Measurements from ENCODE around the gene M1AP.
"Not testable (repeated sequence)": the region's sequence is repeated elsewhere in the genome, so short reads cannot be mapped to it uniquely, and the experiment has no call there.

The M1AP gene

GRCh38 chr2:74653985-74654882, 6.1 kb upstream of the M1AP start, which contains the start of gene SEMA4F:
SEMA4F (plus strand) TSS chr2:74654247; CDS start chr2:74654377, 130 bp downstream.
- DNase-seq (ENCODE audit: low spot score), result peak; percentile 100
- peak; percentile 90 for FAIRE-seq

GRCh38 chr2:74653589-74653984, 5.5 kb upstream of the M1AP start:
- FAIRE-seq, result no peak
- DNase-seq (ENCODE audit: low spot score), result peak; percentile 29

GRCh38 chr2:74646834-74647482, 1.2 kb downstream of the M1AP start:
- no peak for DNase-seq (ENCODE audit: low spot score)
- FAIRE-seq, result no peak

- FAIRE-seq (no peak), DNase-seq (ENCODE audit: low spot score) (no peak)
Measured at GRCh38 chr2:74646201-74646600, 1.9 kb downstream of the M1AP start.

- FAIRE-seq (no peak), DNase-seq (ENCODE audit: low spot score) (no peak)
Measured at GRCh38 chr2:74645344-74645743, 2.8 kb downstream of the M1AP start.

- FAIRE-seq, result no peak
- DNase-seq (ENCODE audit: low spot score), result no peak
Measured at GRCh38 chr2:74639550-74639949, 8.6 kb downstream of the M1AP start.

DNA sequence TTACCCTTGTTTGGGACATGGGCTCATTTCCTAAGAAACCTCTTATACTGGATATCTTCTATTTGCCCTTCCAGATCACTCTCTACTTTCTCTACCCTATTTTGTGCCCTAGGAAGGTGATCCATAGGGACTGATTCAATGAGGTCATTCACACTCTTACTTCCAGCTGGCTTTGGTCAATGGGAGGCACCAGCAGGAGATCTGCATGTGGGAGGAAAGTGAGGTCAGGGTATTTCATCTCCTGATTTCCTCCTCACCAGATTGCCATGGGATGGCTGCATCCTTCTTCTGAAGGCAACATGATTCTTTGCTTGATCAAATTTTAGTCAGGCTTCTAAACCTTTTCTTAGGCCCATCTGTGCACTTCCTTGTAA, 15.2 kb downstream of the M1AP start:
- DNase-seq (ENCODE audit: low spot score), result no peak

DNA sequence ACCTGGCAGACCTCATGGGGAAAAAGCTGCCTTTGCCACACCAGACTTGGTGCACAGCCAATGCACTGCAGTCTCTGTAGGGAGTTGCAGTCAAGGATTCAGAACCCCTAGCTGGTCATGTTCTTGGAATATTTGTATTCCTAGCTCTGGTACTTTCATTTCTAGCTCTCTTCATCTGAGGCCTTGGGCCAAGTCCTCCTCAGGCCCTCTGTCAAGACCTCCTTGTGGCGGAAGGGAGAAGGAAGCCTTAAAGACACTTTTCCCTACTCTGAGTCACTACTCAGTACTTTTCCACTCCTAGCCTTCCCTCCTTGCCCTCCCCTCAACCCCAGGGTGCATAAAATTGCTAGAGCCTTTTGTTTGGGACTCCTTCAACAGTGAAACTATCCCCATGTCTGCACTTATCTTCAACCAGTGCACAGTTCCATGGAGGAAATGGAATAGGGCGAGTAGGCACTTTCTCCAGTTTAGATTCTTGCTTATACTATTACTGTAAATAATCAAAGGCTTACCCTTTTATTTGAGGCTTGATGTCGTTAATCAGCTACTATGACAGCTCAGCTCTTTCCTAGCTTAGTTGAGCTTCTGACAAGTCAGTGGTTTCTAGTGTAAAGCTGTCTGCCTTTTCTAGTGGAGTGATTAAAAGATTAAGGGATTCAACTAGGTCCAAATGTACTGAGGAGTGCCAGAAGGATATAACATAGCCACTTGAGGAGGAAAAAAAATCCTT, 15.8 kb downstream of the M1AP start:
- no peak for FAIRE-seq
- peak; percentile 70 for DNase-seq (ENCODE audit: low spot score)

More for the DNA sequence above, 15.2 kb downstream of the M1AP start:
- no peak for FAIRE-seq

- FAIRE-seq, result not testable (repeated sequence)
Measured at GRCh38 chr2:74630454-74630853, 17.7 kb downstream of the M1AP start.

GRCh38 chr2:74628538-74629105, 19.5 kb downstream of the M1AP start:
- no peak for DNase-seq (ENCODE audit: low spot score)
- FAIRE-seq, result peak; percentile 74

More at GRCh38 chr2:74630454-74630853, 17.7 kb downstream of the M1AP start:
- DNase-seq (ENCODE audit: low spot score), result not testable (repeated sequence)

DNA sequence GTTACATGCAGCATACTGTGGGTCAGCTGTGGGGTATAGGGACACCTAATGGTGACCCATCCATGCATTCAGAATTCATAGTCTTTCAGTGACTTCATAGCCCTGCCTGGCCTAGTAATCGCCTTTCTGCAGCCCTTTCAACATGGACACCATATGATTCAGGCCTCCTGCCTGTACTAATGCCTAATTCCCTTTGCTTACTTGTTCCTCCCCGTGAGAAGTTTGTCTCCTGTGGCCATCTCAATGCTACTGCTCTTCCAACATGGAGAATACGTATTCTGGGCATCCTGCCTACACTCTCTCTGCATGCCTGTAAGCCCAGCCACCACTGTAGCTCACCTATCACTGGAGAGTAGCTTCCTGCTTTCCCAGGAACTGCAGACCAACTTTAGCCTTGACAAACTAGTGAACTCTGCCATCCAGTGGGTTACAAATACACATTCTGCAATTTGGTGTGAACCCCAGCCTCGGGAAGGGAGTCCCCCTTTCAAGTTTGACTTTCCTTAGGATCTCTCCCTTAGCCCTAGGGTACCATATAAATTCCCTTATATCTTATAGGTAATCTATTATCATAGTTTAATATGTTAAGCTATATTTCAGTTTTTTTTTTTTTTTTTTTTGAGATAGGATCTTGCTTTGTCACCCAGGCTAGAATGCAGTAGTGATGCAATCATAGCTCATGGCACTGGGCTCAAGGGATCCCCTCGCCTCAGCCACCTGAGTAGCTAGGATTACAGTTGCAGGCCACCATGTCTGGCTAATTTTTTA, 22.3 kb downstream of the M1AP start:
- no peak for FAIRE-seq
- DNase-seq (ENCODE audit: low spot score), result no peak

- FAIRE-seq, result no peak
- DNase-seq (ENCODE audit: low spot score), result no peak
Measured at GRCh38 chr2:74620671-74621070, 27.5 kb downstream of the M1AP start.

DNA sequence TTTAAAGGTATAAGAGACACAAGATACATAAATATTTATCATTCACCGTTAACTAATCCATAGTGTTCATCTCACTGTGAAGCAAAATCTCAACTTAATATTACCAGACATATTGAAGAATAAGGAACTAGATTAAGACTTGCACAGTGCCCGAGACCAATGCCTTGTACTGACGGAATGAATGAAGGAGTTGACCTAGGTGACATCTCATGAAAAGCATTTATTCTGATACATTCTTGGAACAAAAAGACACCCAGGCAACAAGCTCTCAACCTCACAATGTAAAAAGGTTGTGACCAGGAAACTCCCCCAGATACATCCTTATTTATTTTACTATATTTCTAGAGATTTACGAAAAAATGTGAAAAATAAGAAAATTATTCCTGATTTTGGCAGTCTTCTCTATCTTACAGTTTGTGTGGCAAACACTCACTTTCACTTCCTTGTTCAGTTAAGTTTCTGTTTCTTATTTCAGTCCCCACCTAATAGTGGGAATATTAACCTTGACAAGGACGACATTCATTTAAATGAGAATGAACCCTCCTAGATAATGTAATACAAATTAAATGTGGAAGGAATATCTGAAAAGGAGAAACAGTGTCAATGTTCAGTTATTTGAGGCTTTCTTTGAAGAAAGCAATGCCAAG, 28.4 kb downstream of the M1AP start:
- FAIRE-seq (no peak), DNase-seq (ENCODE audit: low spot score) (no peak)

DNA sequence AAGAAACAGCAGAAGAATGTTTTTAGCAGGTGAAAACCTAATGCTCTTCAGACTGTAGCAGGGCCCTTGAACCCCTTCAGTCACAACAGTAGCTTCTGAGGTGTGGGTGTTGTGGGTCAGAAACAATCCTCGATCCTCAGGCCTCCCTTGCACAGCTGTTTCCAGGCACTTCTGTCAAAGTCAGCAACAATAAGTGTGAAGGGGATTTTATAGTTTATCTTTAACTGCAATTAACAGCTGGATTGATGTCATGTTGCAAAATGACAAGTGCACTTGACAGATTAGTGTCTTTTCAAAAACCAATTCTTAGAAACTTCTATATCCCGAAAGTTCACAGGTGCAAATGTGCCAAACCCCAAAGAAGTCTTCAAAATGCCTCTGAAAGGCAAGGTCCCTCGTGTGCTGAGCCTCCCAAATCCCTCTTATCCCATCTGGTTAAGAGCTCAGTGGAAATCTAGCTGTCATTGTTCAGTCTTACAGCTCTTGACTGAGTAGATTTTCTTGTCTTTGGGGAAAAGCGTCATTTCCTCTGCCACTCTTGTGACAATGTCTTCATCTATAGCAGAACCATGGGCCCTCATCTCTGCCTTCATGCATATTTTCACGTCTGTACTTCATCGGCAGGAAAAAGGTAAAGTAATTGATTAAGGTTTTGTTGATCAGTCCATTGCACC, 29.6 kb downstream of the M1AP start:
- DNase-seq (ENCODE audit: low spot score) (no peak), FAIRE-seq (no peak)

DNA sequence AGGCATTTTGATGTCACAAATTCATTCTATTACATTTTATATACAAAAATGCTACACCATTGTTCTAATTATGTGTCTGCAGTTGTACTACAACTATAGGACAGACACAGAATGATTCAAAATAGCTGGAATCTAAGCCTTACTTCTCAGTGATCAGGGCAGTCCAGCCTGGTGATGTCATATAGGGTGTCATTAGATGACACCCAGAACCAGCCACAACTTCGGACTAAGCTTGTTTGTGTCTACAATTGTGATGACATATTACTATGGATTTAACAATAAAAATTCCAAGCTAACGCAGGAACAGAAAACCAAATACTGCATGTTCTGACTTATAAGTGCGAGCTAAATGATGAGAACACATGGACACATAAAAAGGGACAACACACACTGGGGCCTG, 31.0 kb downstream of the M1AP start:
- no peak for FAIRE-seq
- no peak for DNase-seq (ENCODE audit: low spot score)

DNA sequence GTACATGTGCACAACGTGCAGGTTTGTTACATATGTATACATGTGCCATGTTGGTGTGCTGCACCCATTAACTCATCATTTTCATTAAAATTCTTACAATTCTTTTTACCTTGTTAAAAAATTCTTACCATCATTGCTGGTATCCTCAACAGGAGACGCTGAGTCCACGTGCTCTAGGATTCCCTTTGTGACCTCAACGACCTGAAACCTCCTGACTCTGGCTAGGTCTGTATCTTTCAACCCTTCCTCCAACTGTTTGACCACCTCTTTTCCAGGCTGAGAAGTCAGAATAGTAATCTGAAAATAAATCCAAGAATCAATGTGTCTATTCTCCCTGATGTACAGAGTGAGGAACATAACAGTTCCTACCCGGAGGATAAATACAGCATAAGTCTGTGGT, 41.2 kb downstream of the M1AP start:
- DNase-seq (ENCODE audit: low spot score) (no peak), FAIRE-seq (no peak)

GRCh38 chr2:74603282-74604000, 44.7 kb downstream of the M1AP start:
- DNase-seq (ENCODE audit: low spot score), result no peak
- no peak for FAIRE-seq

- FAIRE-seq (no peak), DNase-seq (ENCODE audit: low spot score) (peak; percentile 33)
Measured at GRCh38 chr2:74602586-74603281, 45.4 kb downstream of the M1AP start.

All from urothelium cell line (cell line).